PC-9 (cell line): Measurements from ENCODE around the gene SLC39A8. TPM values are rescaled to one million over a fixed set of nuclear protein-coding genes. Genes with fewer than 3 reads are reported as not detected.

Source experiments
- BruUV-seq: library from RNA; stranded (reverse); fragments of 400-500 nt; replicated peaks from 2 replicates; lab custom pipeline; 2021; lab: Mats Ljungman, UMichigan
- CTCF ChIA-PET: fragments of 300-600 bp; sonication (Branson Sonifier 250); formaldehyde crosslinking; loops from one replicate; lab custom pipeline; 2022; ENCODE audit warnings: antibody characterized with exemption; lab: Charles Lee
- POLR2A ChIA-PET: fragments of 300-600 bp; sonication (Branson Sonifier 250); formaldehyde crosslinking; loops from one replicate; lab custom pipeline; 2022; ENCODE audit warnings: antibody characterized with exemption; ENCODE audit not compliant: unreplicated experiment; lab: Charles Lee
- DNase-seq, 2 experiments: peaks; one replicate each; pipeline versions ENCODE4 v3.0.0 to v3.0.0-alpha.2; 2015 to 2022; ENCODE audit warnings: mixed read lengths in 1 of 2
- H2AFZ ChIP-seq: fragments of 200-600 bp; sonication (generic); 2 replicates; pipeline ENCODE4 v1.8.1; 2017; ENCODE audit warnings: antibody characterized with exemption
- H3F3A ChIP-seq: fragments of 200-600 bp; sonication (generic); 2 replicates; pipeline ENCODE4 v1.8.1; 2017; ENCODE audit warnings: antibody characterized with exemption, mild to moderate bottlenecking, low read depth; ENCODE audit not compliant: insufficient read depth
- H3K27ac ChIP-seq: fragments of 200-600 bp; sonication (generic); 2 replicates; pipeline ENCODE4 v1.6.1; 2016; ENCODE audit warnings: mixed run types
- H3K27me3 ChIP-seq: fragments of 200-600 bp; sonication (generic); 2 replicates; pipeline ENCODE4 v1.6.1; 2016; ENCODE audit warnings: low read depth, mixed run types; ENCODE audit not compliant: insufficient read depth
- H3K36me3 ChIP-seq: fragments of 200-600 bp; sonication (generic); 2 replicates; pipeline ENCODE4 v1.6.1; 2016; ENCODE audit warnings: low read depth, mixed run types
- H3K4me1 ChIP-seq: fragments of 200-600 bp; sonication (generic); replicated peaks from 2 replicates; pipeline ENCODE4 v1.6.1; 2016; ENCODE audit warnings: mixed run types; ENCODE audit not compliant: insufficient read depth
- H3K4me2 ChIP-seq: fragments of 200-600 bp; sonication (generic); 2 replicates; pipeline ENCODE4 v1.6.1; 2017; ENCODE audit warnings: mixed run types
- H3K4me3 ChIP-seq: fragments of 200-600 bp; sonication (generic); 2 replicates; pipeline ENCODE4 v1.6.1; 2016; ENCODE audit warnings: mixed run types
- H3K79me2 ChIP-seq: fragments of 200-600 bp; sonication (generic); 2 replicates; pipeline ENCODE4 v1.6.1; 2017; ENCODE audit warnings: low read depth, mixed run types
- H3K9me2 ChIP-seq: fragments of 200-600 bp; sonication (generic); 2 replicates; pipeline ENCODE4 v1.8.1; 2017; ENCODE audit warnings: mild to moderate bottlenecking; ENCODE audit not compliant: insufficient read depth
- H3K9me3 ChIP-seq: fragments of 200-600 bp; sonication (generic); 2 replicates; pipeline ENCODE4 v1.8.1; 2016; ENCODE audit warnings: low read depth; ENCODE audit not compliant: insufficient read depth
- H4K20me1 ChIP-seq: fragments of 200-600 bp; sonication (generic); 2 replicates; pipeline ENCODE4 v1.8.1; 2017; ENCODE audit not compliant: insufficient read depth
- CTCF ChIP-seq: fragments of 200-600 bp; sonication (generic); conservative IDR thresholded peaks from 2 replicates; pipeline ENCODE4 v1.6.1; 2017; ENCODE audit warnings: mixed run types, antibody characterized with exemption, mild to moderate bottlenecking, moderate library complexity
- EZH2 ChIP-seq: fragments of 200-600 bp; sonication (generic); IDR thresholded peaks from 2 replicates; pipeline ENCODE4 v1.8.0; 2017; ENCODE audit warnings: antibody characterized with exemption, low read depth
- intact Hi-C: fragments of 100-400 bp; cut with micrococcal nuclease; formaldehyde crosslinking; loops from one replicate; pipeline ENCODE4 v1.10.0; 2022; ENCODE audit not compliant: unreplicated experiment
- total RNA-seq: library from RNA; stranded (reverse); gene quantifications from 2 replicates; pipeline ENCODE4 v1.2.3, GENCODE V29; 2021

The SLC39A8 gene
- total RNA-seq, 1 experiment from 2014 or later = 14.5 TPM

GRCh38 chr4:102253860-102254259, 91.4 kb downstream of the SLC39A8 start:
- Histone ChIP-seq H4K20me1 (no peaks in the 10 kb centered on the region), H3K27ac (no peak overlapping the region), H3K36me3 (no peaks in the 10 kb centered on the region), H3K4me2 (no peak overlapping the region), H3K27me3 (no peaks in the 10 kb centered on the region), H3K9me2 (no peaks in the 10 kb centered on the region), H2AFZ (no peak overlapping the region), H3K4me1 (no peaks in the 10 kb centered on the region), H3K4me3 (no peak overlapping the region), H3K79me2 (no peaks in the 10 kb centered on the region), H3K9me3 (no peaks in the 10 kb centered on the region), H3F3A (no peaks in the 10 kb centered on the region)
- POLR2A ChIA-PET = no interaction called here
- no peak for DNase-seq
- CTCF ChIA-PET = no interaction called here
- no peak for TF ChIP-seq EZH2
- TF ChIP-seq CTCF = no peak
- BruUV-seq = no TSS peak
- intact Hi-C loops = no loop called here

GRCh38 chr4:102252171-102252570, 93.1 kb downstream of the SLC39A8 start:
- no peak for DNase-seq
- POLR2A ChIA-PET = no interaction called here

GRCh38 chr4:102250341-102250740, 94.9 kb downstream of the SLC39A8 start:
- Histone ChIP-seq H3K36me3 (no peaks in the 10 kb centered on the region), H3K4me3 (no peak overlapping the region), H3K4me2 (no peak overlapping the region), H3K79me2 (no peaks in the 10 kb centered on the region), H3F3A (no peaks in the 10 kb centered on the region), H3K27ac (no peak overlapping the region), H4K20me1 (no peaks in the 10 kb centered on the region), H2AFZ (no peak overlapping the region), H3K9me2 (no peaks in the 10 kb centered on the region), H3K4me1 (peaks cover 13% of the 10 kb centered on the region), H3K9me3 (no peaks in the 10 kb centered on the region), H3K27me3 (no peaks in the 10 kb centered on the region)
- no peak for DNase-seq
- no TSS peak for BruUV-seq
- no peak for TF ChIP-seq EZH2
- TF ChIP-seq CTCF = no peak
- POLR2A ChIA-PET = no interaction called here
- CTCF ChIA-PET = no interaction called here
- intact Hi-C loops = no loop called here

More at GRCh38 chr4:102252171-102252570, 93.1 kb downstream of the SLC39A8 start:
- no peaks in the 10 kb centered on the region for H3F3A ChIP-seq
- H3K36me3 ChIP-seq = no peaks in the 10 kb centered on the region
- peaks cover under 1% of the 10 kb centered on the region; the same call in 1 of the 2 replicates for H3K4me1 ChIP-seq
- TF ChIP-seq EZH2 (no peak), CTCF (no peak)
- no peak overlapping the region for H3K27ac ChIP-seq
- H3K9me3 ChIP-seq = no peaks in the 10 kb centered on the region
- no peak overlapping the region for H3K4me3 ChIP-seq
- no TSS peak for BruUV-seq
- no peaks in the 10 kb centered on the region for H3K9me2 ChIP-seq
- no peak overlapping the region for H2AFZ ChIP-seq
- no peak overlapping the region for H3K4me2 ChIP-seq
- CTCF ChIA-PET = no interaction called here
- H3K27me3 ChIP-seq = no peaks in the 10 kb centered on the region
- no peaks in the 10 kb centered on the region for H3K79me2 ChIP-seq
- intact Hi-C loops = no loop called here
- H4K20me1 ChIP-seq = no peaks in the 10 kb centered on the region
